ENCODE data around the gene COX7A1.
"Not testable (repeated sequence)": the region's sequence is repeated elsewhere in the genome, so short reads cannot be mapped to it uniquely, and the experiment has no call there.

Gene COX7A1

GRCh38 chr19:36141039-36141927, 11.0 kb downstream of the COX7A1 start:
- DNase-seq (ENCODE audit: low spot score), result peak; percentile 94

GRCh38 chr19:36140304-36141038, 11.8 kb downstream of the COX7A1 start:
- peak; percentile 22 for DNase-seq (ENCODE audit: low spot score)

- DNase-seq (ENCODE audit: low spot score), result peak; percentile 95
These were observed 12.6 kb downstream of the COX7A1 start, which contains the start of gene CAPNS1 for GRCh38 chr19:36139473-36140303. CAPNS1 (plus strand) TSS chr19:36140066; CDS start chr19:36141012, 946 bp downstream.

GRCh38 chr19:36139120-36139472, 13.2 kb downstream of the COX7A1 start:
- no peak for DNase-seq (ENCODE audit: low spot score)

- peak; percentile 11 for DNase-seq (ENCODE audit: low spot score)
These were observed 15.1 kb downstream of the COX7A1 start for GRCh38 chr19:36136964-36137686.

- not testable (repeated sequence) for DNase-seq (ENCODE audit: low spot score)
These were observed 17.4 kb downstream of the COX7A1 start for GRCh38 chr19:36134867-36135266.

- DNase-seq (ENCODE audit: low spot score), result peak; percentile 26
These were observed 21.0 kb downstream of the COX7A1 start for GRCh38 chr19:36131221-36131620.

GRCh38 chr19:36128392-36128736, 23.9 kb downstream of the COX7A1 start:
- no peak for DNase-seq (ENCODE audit: low spot score)

- DNase-seq (ENCODE audit: low spot score), result no peak
These were observed 26.7 kb downstream of the COX7A1 start for GRCh38 chr19:36125557-36125956.

- no peak for DNase-seq (ENCODE audit: low spot score)
These were observed 30.6 kb downstream of the COX7A1 start for GRCh38 chr19:36121486-36122124.

- no peak for DNase-seq (ENCODE audit: low spot score)
These were observed 31.3 kb downstream of the COX7A1 start for GRCh38 chr19:36120984-36121358.

GRCh38 chr19:36120092-36120983, 31.9 kb downstream of the COX7A1 start:
- DNase-seq (ENCODE audit: low spot score), result no peak

- no peak for DNase-seq (ENCODE audit: low spot score)
These were observed 36.0 kb downstream of the COX7A1 start for GRCh38 chr19:36116344-36116637.

GRCh38 chr19:36115453-36116343, 36.5 kb downstream of the COX7A1 start, which contains the start of gene TBCB:
TBCB (plus strand) TSS chr19:36115468; CDS start chr19:36115561, 93 bp downstream.
- peak; percentile 92 for DNase-seq (ENCODE audit: low spot score)

GRCh38 chr19:36114721-36115452, 37.4 kb downstream of the COX7A1 start, which contains the start of gene POLR2I:
POLR2I (minus strand) TSS chr19:36114875; CDS start chr19:36114856, 19 bp downstream.
- DNase-seq (ENCODE audit: low spot score), result peak; percentile 100

GRCh38 chr19:36113894-36114720, 38.1 kb downstream of the COX7A1 start:
- no peak for DNase-seq (ENCODE audit: low spot score)

- no peak for DNase-seq (ENCODE audit: low spot score)
These were observed 38.8 kb downstream of the COX7A1 start for GRCh38 chr19:36113425-36113824.

Measured in CD4-positive, alpha-beta T cell treated with Interleukin-2 at 100 ng/mL for 4 hours (primary cell).